Fibroblast of the conjunctiva (primary cell): Measurements from ENCODE around the gene NEDD4.

Experiments used
- DNase-seq: peaks from one replicate; pipeline ENCODE4 v3.0.0-alpha.2; 2010; ENCODE audit warnings: low read depth

Gene NEDD4

GRCh38 chr15:55778932-55779331 is 214.5 kb downstream of the NEDD4 start:
- DNase-seq, result no peak
